Stimulated activated CD4-positive, alpha-beta T cell treated with anti-CD3 and anti-CD28 coated beads, Interleukin-4, amount 100 ng/mL, for 48 hours (primary cell): ENCODE measurements around the gene RPTOR.

Experiments used
- DNase-seq, 2 donors: peaks; one replicate each; pipeline ENCODE4 v3.0.0-alpha.2; 2020; ENCODE audit warnings: low read depth in 2 of 2

RPTOR gene

GRCh38 chr17:80586846-80587228 is 42.2 kb downstream of the RPTOR start:
- DNase-seq = no peak

- no peak for DNase-seq
Measured at GRCh38 chr17:80588702-80589383, 44.2 kb downstream of the RPTOR start.

- no peak for DNase-seq
Measured at GRCh38 chr17:80591788-80592187, 47.1 kb downstream of the RPTOR start.

- DNase-seq = no peak
Measured at GRCh38 chr17:80592243-80592642, 47.6 kb downstream of the RPTOR start.

GRCh38 chr17:80593181-80593580 is 48.5 kb downstream of the RPTOR start:
- no peak for DNase-seq

GRCh38 chr17:80594431-80595269 is 50.0 kb downstream of the RPTOR start:
- DNase-seq = no peak

GRCh38 chr17:80596760-80597608 is 52.3 kb downstream of the RPTOR start:
- no peak for DNase-seq

- DNase-seq = no peak
Measured at GRCh38 chr17:80598813-80599545, 54.3 kb downstream of the RPTOR start.

GRCh38 chr17:80599546-80600305 is 55.1 kb downstream of the RPTOR start:
- no peak for DNase-seq

GRCh38 chr17:80601146-80601545 is 56.5 kb downstream of the RPTOR start:
- no peak for DNase-seq

GRCh38 chr17:80603396-80603795 is 58.8 kb downstream of the RPTOR start:
- DNase-seq = no peak

GRCh38 chr17:80604009-80604669 is 59.5 kb downstream of the RPTOR start:
- DNase-seq = no peak

GRCh38 chr17:80604670-80605010 is 60.0 kb downstream of the RPTOR start:
- no peak for DNase-seq

- peak; percentile 59 to 76 for DNase-seq
Measured at GRCh38 chr17:80605326-80606066, 60.9 kb downstream of the RPTOR start.

GRCh38 chr17:80608326-80608725 is 63.7 kb downstream of the RPTOR start:
- DNase-seq = no peak

GRCh38 chr17:80609757-80610156 is 65.1 kb downstream of the RPTOR start:
- no peak for DNase-seq

- DNase-seq = no peak
Measured at GRCh38 chr17:80611816-80612215, 67.2 kb downstream of the RPTOR start.

- no peak for DNase-seq
Measured at GRCh38 chr17:80612997-80613731, 68.5 kb downstream of the RPTOR start.

GRCh38 chr17:80613732-80614071 is 69.1 kb downstream of the RPTOR start:
- no peak for DNase-seq
